ENCODE results near the gene PCBP3. TPM values are rescaled to one million over a fixed set of nuclear protein-coding genes. Genes with fewer than 3 reads are reported as not detected.
"Not testable (repeated sequence)": the region's sequence is repeated elsewhere in the genome, so short reads cannot be mapped to it uniquely, and the experiment has no call there.

The PCBP3 gene
- total RNA-seq, 1 experiment from 2014 or later: not detected

GRCh38 chr21:45943630-45944540 lies 300.4 kb downstream of the PCBP3 start:
- DNase-seq (ENCODE audit: low spot score): no peak

GRCh38 chr21:45944601-45945000 lies 301.1 kb downstream of the PCBP3 start:
- no peak for DNase-seq (ENCODE audit: low spot score)

GRCh38 chr21:45945066-45945867 lies 301.7 kb downstream of the PCBP3 start:
- DNase-seq (ENCODE audit: low spot score): no peak

GRCh38 chr21:45945868-45946210 lies 302.3 kb downstream of the PCBP3 start:
- DNase-seq (ENCODE audit: low spot score): no peak

GRCh38 chr21:45947296-45947695 lies 303.8 kb downstream of the PCBP3 start:
- no peak for DNase-seq (ENCODE audit: low spot score)

- no peak for DNase-seq (ENCODE audit: low spot score)
Measured at GRCh38 chr21:45947716-45948255, 304.3 kb downstream of the PCBP3 start.

- no peak for DNase-seq (ENCODE audit: low spot score)
Measured at GRCh38 chr21:45948576-45949141, 305.1 kb downstream of the PCBP3 start.

- DNase-seq (ENCODE audit: low spot score): no peak
Measured at GRCh38 chr21:45949928-45950739, 306.6 kb downstream of the PCBP3 start.

- DNase-seq (ENCODE audit: low spot score): no peak
Measured at GRCh38 chr21:45950740-45951515, 307.4 kb downstream of the PCBP3 start.

GRCh38 chr21:45951676-45952075 lies 308.2 kb downstream of the PCBP3 start:
- DNase-seq (ENCODE audit: low spot score): no peak

GRCh38 chr21:45952527-45952926 lies 309.0 kb downstream of the PCBP3 start:
- not testable (repeated sequence) for DNase-seq (ENCODE audit: low spot score)

- DNase-seq (ENCODE audit: low spot score): no peak
Measured at GRCh38 chr21:45952974-45953373, 309.4 kb downstream of the PCBP3 start.

- DNase-seq (ENCODE audit: low spot score): no peak
Measured at GRCh38 chr21:45954261-45954660, 310.7 kb downstream of the PCBP3 start.

GRCh38 chr21:45954921-45955320 lies 311.4 kb downstream of the PCBP3 start:
- DNase-seq (ENCODE audit: low spot score): no peak

GRCh38 chr21:45957551-45957950 lies 314.0 kb downstream of the PCBP3 start:
- DNase-seq (ENCODE audit: low spot score): no peak

- no peak for DNase-seq (ENCODE audit: low spot score)
Measured at GRCh38 chr21:45957981-45958600, 314.6 kb downstream of the PCBP3 start.

GRCh38 chr21:45959182-45959581 lies 315.7 kb downstream of the PCBP3 start:
- no peak for DNase-seq (ENCODE audit: low spot score)

GRCh38 chr21:45959779-45960390 lies 316.4 kb downstream of the PCBP3 start:
- no peak for DNase-seq (ENCODE audit: low spot score)

GRCh38 chr21:45961408-45961807 lies 317.9 kb downstream of the PCBP3 start:
- not testable (repeated sequence) for DNase-seq (ENCODE audit: low spot score)
